ENCODE measurements around the gene AFF4. TPM values are rescaled to one million over a fixed set of nuclear protein-coding genes. Genes with fewer than 3 reads are reported as not detected.

The AFF4 gene
- total and polyA plus RNA-seq, 9 of the 15 experiments (the other 6 are each of a cell fraction or from before 2014, with no cell fraction given) = 1.7 to 25.8 (median 17.9) TPM

DNA sequence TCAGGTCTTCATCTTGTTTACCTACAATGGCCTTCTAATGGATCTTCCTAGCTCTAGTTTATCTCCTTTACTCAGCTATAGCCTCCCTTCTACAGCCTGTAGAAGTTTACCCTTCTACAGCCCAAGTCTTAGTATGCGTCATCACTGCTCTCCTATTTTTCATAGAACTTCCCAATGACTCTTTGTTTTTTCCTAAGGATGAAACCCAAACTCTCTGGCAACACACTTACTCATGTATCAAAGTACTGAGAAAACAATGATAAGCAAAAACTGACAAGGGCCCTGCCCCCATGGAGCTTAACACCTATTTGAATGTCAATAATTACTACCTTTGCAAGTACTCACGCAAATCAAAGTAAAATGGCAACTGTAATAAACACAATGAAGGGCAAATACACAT lies 56.3 kb downstream of the AFF4 start:
- H2AFZ ChIP-seq (ENCODE audit: low read depth, low read length) = no peak overlapping the region
- in situ Hi-C loops (cut with MboI) (no loop called here), intact Hi-C loops (cut with micrococcal nuclease) (no loop called here)
- H3K4me1 ChIP-seq (replicated peaks in 1 of 2; ENCODE audit: control insufficient read depth in 2 of 2, insufficient read depth in 2 of 2, low read length in 2 of 2) = peaks cover 0 to 10% of the 10 kb centered on the region in 2 experiments; a peak in 2 of 5 replicates
- ATAC-seq (peak; percentile 63), DNase-seq (ENCODE audit: extremely low read depth in 1 of 4, low spot score in 3 of 4) (peak in 2 of 4 experiments; percentile 14), FAIRE-seq (peak; percentile 58)
- no peaks in the 10 kb centered on the region for H4K20me1 ChIP-seq (replicated peaks; ENCODE audit: control insufficient read depth, insufficient read depth, low read length)
- H3K27ac ChIP-seq (ENCODE audit: extremely low read depth, low read depth, low read length) = peak overlapping the region; percentile 3; the same call in 1 of the 3 replicates
- H3K9me1 ChIP-seq (ENCODE audit: control insufficient read depth, insufficient read depth, low read length) = no peaks in the 10 kb centered on the region
- POLR2A ChIA-PET = interaction anchor here (0.6 to 1.3 kb wide), 4 partner anchors 11 to 411 kb away, joined by 3 read pairs; no protein-coding TSS in a partner anchor
- 58% methylated on average over 2 of the region's 2 CpGs for WGBS (ENCODE audit: insufficient coverage, low coverage, missing lambda C conversion rate)
- no peaks in the 10 kb centered on the region for H3K27me3 ChIP-seq (ENCODE audit: control insufficient read depth in 2 of 2, insufficient read depth in 2 of 2, low read length in 2 of 2)
- no TSS peak for BruUV-seq (replicated peaks)
- H3K36me3 ChIP-seq (ENCODE audit: control insufficient read depth, insufficient read depth, low read length) = peaks cover 41% of the 10 kb centered on the region
- CTCF ChIA-PET (ENCODE audit: low intra/inter-chr PET ratio) = no interaction called here
- H3K9me3 ChIP-seq (replicated peaks; ENCODE audit: control insufficient read depth, insufficient read depth, low read depth, low read length) = no peaks in the 10 kb centered on the region
- no peak overlapping the region for H3K4me2 ChIP-seq (ENCODE audit: insufficient read depth, low read length)
- H3K79me2 ChIP-seq (ENCODE audit: control insufficient read depth, insufficient read depth, low read length) = peaks cover 11% of the 10 kb centered on the region; the same call in 2 of the 3 replicates
- no peak overlapping the region for H3K4me3 ChIP-seq
- H3K9ac ChIP-seq (ENCODE audit: insufficient read depth in 1 of 2, low read depth in 2 of 2, low read length in 2 of 2) = no peak overlapping the region
- TF ChIP-seq KAT2B (IDR thresholded peaks at IDR 0.05; ENCODE audit: low read depth, low read length) = peak; percentile 33
- TF ChIP-seq MEIS2 (IDR thresholded peaks at IDR 0.05; ENCODE audit: partially characterized antibody) = peak; percentile 10
- TF ChIP-seq FOSL1 (tag; conservative IDR thresholded peaks at IDR 0.05) = peak; percentile 71
- peak; percentile 60; the same call in 1 of the 2 replicates for TF ChIP-seq DPF2 (IDR thresholded peaks at IDR 0.05)
- TF ChIP-seq CBFA2T3 (IDR thresholded peaks at IDR 0.05) = peak; percentile 16; the same call in 1 of the 2 replicates
- TF ChIP-seq EHMT2 (IDR thresholded peaks at IDR 0.05) = peak; percentile 44; the same call in 1 of the 2 replicates
- 0 out of 2 replicates have a peak, but pooled peaks have one; percentile 7 for TF ChIP-seq TAL1 (IDR thresholded peaks at IDR 0.05)
- TF ChIP-seq, protein P1, sequence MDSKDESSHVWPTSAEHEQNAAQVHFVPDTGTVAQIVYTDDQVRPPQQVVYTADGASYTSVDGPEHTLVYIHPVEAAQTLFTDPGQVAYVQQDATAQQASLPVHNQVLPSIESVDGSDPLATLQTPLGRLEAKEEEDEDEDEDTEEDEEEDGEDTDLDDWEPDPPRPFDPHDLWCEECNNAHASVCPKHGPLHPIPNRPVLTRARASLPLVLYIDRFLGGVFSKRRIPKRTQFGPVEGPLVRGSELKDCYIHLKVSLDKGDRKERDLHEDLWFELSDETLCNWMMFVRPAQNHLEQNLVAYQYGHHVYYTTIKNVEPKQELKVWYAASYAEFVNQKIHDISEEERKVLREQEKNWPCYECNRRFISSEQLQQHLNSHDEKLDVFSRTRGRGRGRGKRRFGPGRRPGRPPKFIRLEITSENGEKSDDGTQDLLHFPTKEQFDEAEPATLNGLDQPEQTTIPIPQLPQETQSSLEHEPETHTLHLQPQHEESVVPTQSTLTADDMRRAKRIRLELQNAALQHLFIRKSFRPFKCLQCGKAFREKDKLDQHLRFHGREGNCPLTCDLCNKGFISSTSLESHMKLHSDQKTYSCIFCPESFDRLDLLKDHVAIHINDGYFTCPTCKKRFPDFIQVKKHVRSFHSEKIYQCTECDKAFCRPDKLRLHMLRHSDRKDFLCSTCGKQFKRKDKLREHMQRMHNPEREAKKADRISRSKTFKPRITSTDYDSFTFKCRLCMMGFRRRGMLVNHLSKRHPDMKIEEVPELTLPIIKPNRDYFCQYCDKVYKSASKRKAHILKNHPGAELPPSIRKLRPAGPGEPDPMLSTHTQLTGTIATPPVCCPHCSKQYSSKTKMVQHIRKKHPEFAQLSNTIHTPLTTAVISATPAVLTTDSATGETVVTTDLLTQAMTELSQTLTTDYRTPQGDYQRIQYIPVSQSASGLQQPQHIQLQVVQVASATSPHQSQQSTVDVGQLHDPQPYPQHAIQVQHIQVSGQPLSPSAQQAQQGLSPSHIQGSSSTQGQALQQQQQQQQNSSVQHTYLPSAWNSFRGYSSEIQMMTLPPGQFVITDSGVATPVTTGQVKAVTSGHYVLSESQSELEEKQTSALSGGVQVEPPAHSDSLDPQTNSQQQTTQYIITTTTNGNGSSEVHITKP (IDR thresholded peaks at IDR 0.05; ENCODE audit: partially characterized antibody) = peak; percentile 61
- peak; percentile 60 for TF ChIP-seq ZNF316 (IDR thresholded peaks at IDR 0.05)
- TF ChIP-seq FOXK2 (conservative IDR thresholded peaks at IDR 0.05 in 1 of 2, IDR thresholded peaks at IDR 0.05 in 1 of 2; ENCODE audit: low read depth in 2 of 2) = peak; percentile 38 to 39; a peak in 1 of 4 replicates
- peak; percentile 18; the same call in 1 of the 2 replicates for TF ChIP-seq TCF3 (CRISPR knock-in tag; IDR thresholded peaks at IDR 0.05)
- no peak for TF ChIP-seq BACH1 (tag; IDR thresholded peaks at IDR 0.05)
- peak; percentile 7; the same call in 1 of the 2 replicates for TF ChIP-seq FOXA1 (IDR thresholded peaks at IDR 0.05; ENCODE audit: borderline replicate concordance)
- 0 out of 2 replicates have a peak, but pooled peaks have one; percentile 28 for TF ChIP-seq SMARCA4 (IDR thresholded peaks at IDR 0.05)
- TF ChIP-seq JUND (IDR thresholded peaks at IDR 0.05; ENCODE audit: borderline replicate concordance, low read depth, low read length) = peak; percentile 54; the same call in 1 of the 2 replicates
- no peak; the same call in 1 of the 3 replicates for TF ChIP-seq JUND (tag; IDR thresholded peaks at IDR 0.05; ENCODE audit: borderline replicate concordance, low read depth, low read length)
- 0 out of 4 replicates have a peak, but pooled peaks of 1 of the 2 experiments have one; percentile 21 for TF ChIP-seq TRIM24 (IDR thresholded peaks at IDR 0.05)
- no peak for TF ChIP-seq KLF16 (IDR thresholded peaks at IDR 0.05)
- TF ChIP-seq ARID1B (IDR thresholded peaks at IDR 0.05) = peak; percentile 59
- TF ChIP-seq RUNX1 (IDR thresholded peaks at IDR 0.05; ENCODE audit: low read depth) = no peak
- peak; percentile 67 for TF ChIP-seq ATF3 (IDR thresholded peaks at IDR 0.05)
- TF ChIP-seq ATF3 (CRISPR knock-in tag; conservative IDR thresholded peaks at IDR 0.05) = no peak
- TF ChIP-seq ZNF197 (CRISPR knock-in tag; IDR thresholded peaks at IDR 0.05; ENCODE audit: low read depth) = no peak

Data from K562 (cell line).